GM19240 (cell line): ENCODE data around the gene MAPKAPK2.

ENCODE experiments used
- DNase-seq: peaks from one replicate; pipeline ENCODE4 v3.0.0; 2011; ENCODE audit warnings: low spot score; ENCODE audit not compliant: insufficient read length

The MAPKAPK2 gene

GRCh38 chr1:206682111-206682510, 2.6 kb upstream of the MAPKAPK2 start:
- DNase-seq: no peak

GRCh38 chr1:206683313-206683712, 1.4 kb upstream of the MAPKAPK2 start:
- DNase-seq: no peak

- no peak for DNase-seq
Measured at GRCh38 chr1:206684003-206684402, 702 bp upstream of the MAPKAPK2 start.

- DNase-seq: no peak
Measured at GRCh38 chr1:206685334-206685768, 646 bp downstream of the MAPKAPK2 start.

- DNase-seq: no peak
Measured at GRCh38 chr1:206685769-206686477, 1.2 kb downstream of the MAPKAPK2 start.

- DNase-seq: peak; percentile 67
Measured at GRCh38 chr1:206686478-206687249, 2.0 kb downstream of the MAPKAPK2 start.

GRCh38 chr1:206687251-206687914, 2.7 kb downstream of the MAPKAPK2 start:
- DNase-seq: no peak

- DNase-seq: no peak
Measured at GRCh38 chr1:206687915-206688442, 3.3 kb downstream of the MAPKAPK2 start.

- no peak for DNase-seq
Measured at GRCh38 chr1:206690516-206690915, 5.8 kb downstream of the MAPKAPK2 start.

- no peak for DNase-seq
Measured at GRCh38 chr1:206691604-206692003, 6.9 kb downstream of the MAPKAPK2 start.

- DNase-seq: no peak
Measured at GRCh38 chr1:206693029-206693428, 8.3 kb downstream of the MAPKAPK2 start.

- DNase-seq: no peak
Measured at GRCh38 chr1:206693592-206693991, 8.9 kb downstream of the MAPKAPK2 start.

GRCh38 chr1:206694171-206695124, 9.7 kb downstream of the MAPKAPK2 start:
- DNase-seq: no peak

- DNase-seq: no peak
Measured at GRCh38 chr1:206695733-206696132, 11.0 kb downstream of the MAPKAPK2 start.

- no peak for DNase-seq
Measured at GRCh38 chr1:206696812-206697585, 12.3 kb downstream of the MAPKAPK2 start.

- DNase-seq: no peak
Measured at GRCh38 chr1:206698011-206698410, 13.3 kb downstream of the MAPKAPK2 start.

GRCh38 chr1:206699000-206699586, 14.4 kb downstream of the MAPKAPK2 start:
- no peak for DNase-seq

GRCh38 chr1:206699626-206700025, 14.9 kb downstream of the MAPKAPK2 start:
- DNase-seq: no peak

GRCh38 chr1:206700445-206701036, 15.8 kb downstream of the MAPKAPK2 start:
- DNase-seq: no peak
